ENCODE results near the gene RPL28. TPM values are rescaled to one million over a fixed set of nuclear protein-coding genes. Genes with fewer than 3 reads are reported as not detected.

RPL28 gene
- total and polyA plus RNA-seq, 2 of the 13 experiments (the other 11 are each of a cell fraction or from before 2014, with no cell fraction given) = 105 to 420 TPM

DNA sequence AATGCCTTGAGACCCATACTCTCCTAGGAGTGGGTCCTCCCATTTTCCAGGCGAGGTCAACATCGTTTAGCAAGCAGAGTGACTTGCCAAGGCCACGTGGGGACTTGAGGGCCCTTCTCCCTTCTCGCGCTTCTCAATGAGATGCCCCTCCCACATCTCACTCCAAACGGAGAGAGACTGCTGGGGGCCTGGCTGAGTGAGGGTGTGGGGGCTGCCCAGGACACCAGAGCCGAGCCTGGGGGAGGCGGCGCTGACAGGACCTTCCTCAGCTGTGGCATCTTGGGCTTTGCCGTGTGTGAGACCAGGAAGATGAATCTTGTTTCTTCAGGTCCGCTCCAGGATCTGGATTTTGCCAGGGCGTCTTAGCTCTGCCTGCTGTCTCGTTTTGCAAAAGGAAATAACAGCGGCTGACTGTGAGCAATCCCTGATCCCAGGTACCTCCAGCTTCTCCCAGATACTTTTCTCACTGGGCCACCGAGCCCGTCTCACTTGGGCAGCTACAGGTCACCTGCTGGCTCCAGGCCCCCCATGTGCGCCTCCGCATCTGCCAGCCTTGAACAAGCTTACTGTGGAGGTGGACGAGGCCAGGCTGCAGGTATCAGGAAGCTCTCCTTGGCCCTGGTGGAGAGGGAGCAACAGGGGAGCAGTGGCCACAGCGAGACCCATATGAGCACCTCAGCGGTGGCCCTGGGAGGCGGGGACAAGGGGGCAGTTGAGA, 37.3 kb upstream of the RPL28 start (continued):
- no peak for TF ChIP-seq KLF15 (CRISPR knock-in tag; IDR thresholded peaks at IDR 0.05; ENCODE audit: borderline replicate concordance)
- TF ChIP-seq SNAPC2 (CRISPR knock-in tag; IDR thresholded peaks at IDR 0.05) = no peak
- TF ChIP-seq MATR3 (CRISPR knock-in tag; IDR thresholded peaks at IDR 0.05) = no peak
- TF ChIP-seq, protein P1, sequence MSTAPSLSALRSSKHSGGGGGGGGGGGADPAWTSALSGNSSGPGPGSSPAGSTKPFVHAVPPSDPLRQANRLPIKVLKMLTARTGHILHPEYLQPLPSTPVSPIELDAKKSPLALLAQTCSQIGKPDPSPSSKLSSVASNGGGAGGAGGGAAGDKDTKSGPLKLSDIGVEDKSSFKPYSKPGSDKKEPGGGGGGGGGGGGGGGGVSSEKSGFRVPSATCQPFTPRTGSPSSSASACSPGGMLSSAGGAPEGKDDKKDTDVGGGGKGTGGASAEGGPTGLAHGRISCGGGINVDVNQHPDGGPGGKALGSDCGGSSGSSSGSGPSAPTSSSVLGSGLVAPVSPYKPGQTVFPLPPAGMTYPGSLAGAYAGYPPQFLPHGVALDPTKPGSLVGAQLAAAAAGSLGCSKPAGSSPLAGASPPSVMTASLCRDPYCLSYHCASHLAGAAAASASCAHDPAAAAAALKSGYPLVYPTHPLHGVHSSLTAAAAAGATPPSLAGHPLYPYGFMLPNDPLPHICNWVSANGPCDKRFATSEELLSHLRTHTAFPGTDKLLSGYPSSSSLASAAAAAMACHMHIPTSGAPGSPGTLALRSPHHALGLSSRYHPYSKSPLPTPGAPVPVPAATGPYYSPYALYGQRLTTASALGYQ (CRISPR knock-in tag; IDR thresholded peaks at IDR 0.05) = no peak
- TF ChIP-seq ONECUT2 (CRISPR knock-in tag; IDR thresholded peaks at IDR 0.05) = no peak
- no peak for TF ChIP-seq ZNF18 (CRISPR knock-in tag; IDR thresholded peaks at IDR 0.05; ENCODE audit: insufficient replicate concordance)
- TF ChIP-seq ZNF101 (CRISPR knock-in tag; IDR thresholded peaks at IDR 0.05; ENCODE audit: borderline replicate concordance, low read depth) = no peak
- TF ChIP-seq, protein P2, sequence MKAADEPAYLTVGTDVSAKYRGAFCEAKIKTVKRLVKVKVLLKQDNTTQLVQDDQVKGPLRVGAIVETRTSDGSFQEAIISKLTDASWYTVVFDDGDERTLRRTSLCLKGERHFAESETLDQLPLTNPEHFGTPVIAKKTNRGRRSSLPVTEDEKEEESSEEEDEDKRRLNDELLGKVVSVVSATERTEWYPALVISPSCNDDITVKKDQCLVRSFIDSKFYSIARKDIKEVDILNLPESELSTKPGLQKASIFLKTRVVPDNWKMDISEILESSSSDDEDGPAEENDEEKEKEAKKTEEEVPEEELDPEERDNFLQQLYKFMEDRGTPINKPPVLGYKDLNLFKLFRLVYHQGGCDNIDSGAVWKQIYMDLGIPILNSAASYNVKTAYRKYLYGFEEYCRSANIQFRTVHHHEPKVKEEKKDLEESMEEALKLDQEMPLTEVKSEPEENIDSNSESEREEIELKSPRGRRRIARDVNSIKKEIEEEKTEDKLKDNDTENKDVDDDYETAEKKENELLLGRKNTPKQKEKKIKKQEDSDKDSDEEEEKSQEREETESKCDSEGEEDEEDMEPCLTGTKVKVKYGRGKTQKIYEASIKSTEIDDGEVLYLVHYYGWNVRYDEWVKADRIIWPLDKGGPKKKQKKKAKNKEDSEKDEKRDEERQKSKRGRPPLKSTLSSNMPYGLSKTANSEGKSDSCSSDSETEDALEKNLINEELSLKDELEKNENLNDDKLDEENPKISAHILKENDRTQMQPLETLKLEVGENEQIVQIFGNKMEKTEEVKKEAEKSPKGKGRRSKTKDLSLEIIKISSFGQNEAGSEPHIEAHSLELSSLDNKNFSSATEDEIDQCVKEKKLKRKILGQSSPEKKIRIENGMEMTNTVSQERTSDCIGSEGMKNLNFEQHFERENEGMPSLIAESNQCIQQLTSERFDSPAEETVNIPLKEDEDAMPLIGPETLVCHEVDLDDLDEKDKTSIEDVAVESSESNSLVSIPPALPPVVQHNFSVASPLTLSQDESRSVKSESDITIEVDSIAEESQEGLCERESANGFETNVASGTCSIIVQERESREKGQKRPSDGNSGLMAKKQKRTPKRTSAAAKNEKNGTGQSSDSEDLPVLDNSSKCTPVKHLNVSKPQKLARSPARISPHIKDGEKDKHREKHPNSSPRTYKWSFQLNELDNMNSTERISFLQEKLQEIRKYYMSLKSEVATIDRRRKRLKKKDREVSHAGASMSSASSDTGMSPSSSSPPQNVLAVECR (CRISPR knock-in tag; IDR thresholded peaks at IDR 0.05; ENCODE audit: borderline replicate concordance) = no peak
- TF ChIP-seq ZBTB20 (CRISPR knock-in tag; IDR thresholded peaks at IDR 0.05; ENCODE audit: borderline replicate concordance, low read depth) = no peak
- TF ChIP-seq HOXD1 (CRISPR knock-in tag; IDR thresholded peaks at IDR 0.05) = no peak

All from HepG2 (cell line).